LNCaP clone FGC (cell line): ENCODE results near the gene TMEM151A.

Experiments
- DNase-seq: peaks from one replicate; pipeline ENCODE4 v3.0.0-alpha.2; 2011; ENCODE audit warnings: low read depth
- H3K4me3 ChIP-seq: 2 replicates; pipeline ENCODE4 v1.5.1; 2011; ENCODE audit warnings: mild to moderate bottlenecking, low read depth, low read length, control low read depth
- TF ChIP-seq, protein P1 (sequence below): IDR thresholded peaks from 2 replicates; pipeline ENCODE4 v1.5.1; 2012; ENCODE audit warnings: mild to moderate bottlenecking; ENCODE audit not compliant: control insufficient read depth, insufficient read depth; ENCODE audit errors: extremely low read depth

TMEM151A gene

GRCh38 chr11:66262696-66263095, 29.0 kb upstream of the TMEM151A start:
- DNase-seq, result no peak
- no peak overlapping the region for H3K4me3 ChIP-seq
- TF ChIP-seq, protein P1, sequence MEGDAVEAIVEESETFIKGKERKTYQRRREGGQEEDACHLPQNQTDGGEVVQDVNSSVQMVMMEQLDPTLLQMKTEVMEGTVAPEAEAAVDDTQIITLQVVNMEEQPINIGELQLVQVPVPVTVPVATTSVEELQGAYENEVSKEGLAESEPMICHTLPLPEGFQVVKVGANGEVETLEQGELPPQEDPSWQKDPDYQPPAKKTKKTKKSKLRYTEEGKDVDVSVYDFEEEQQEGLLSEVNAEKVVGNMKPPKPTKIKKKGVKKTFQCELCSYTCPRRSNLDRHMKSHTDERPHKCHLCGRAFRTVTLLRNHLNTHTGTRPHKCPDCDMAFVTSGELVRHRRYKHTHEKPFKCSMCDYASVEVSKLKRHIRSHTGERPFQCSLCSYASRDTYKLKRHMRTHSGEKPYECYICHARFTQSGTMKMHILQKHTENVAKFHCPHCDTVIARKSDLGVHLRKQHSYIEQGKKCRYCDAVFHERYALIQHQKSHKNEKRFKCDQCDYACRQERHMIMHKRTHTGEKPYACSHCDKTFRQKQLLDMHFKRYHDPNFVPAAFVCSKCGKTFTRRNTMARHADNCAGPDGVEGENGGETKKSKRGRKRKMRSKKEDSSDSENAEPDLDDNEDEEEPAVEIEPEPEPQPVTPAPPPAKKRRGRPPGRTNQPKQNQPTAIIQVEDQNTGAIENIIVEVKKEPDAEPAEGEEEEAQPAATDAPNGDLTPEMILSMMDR, result no peak

DNA sequence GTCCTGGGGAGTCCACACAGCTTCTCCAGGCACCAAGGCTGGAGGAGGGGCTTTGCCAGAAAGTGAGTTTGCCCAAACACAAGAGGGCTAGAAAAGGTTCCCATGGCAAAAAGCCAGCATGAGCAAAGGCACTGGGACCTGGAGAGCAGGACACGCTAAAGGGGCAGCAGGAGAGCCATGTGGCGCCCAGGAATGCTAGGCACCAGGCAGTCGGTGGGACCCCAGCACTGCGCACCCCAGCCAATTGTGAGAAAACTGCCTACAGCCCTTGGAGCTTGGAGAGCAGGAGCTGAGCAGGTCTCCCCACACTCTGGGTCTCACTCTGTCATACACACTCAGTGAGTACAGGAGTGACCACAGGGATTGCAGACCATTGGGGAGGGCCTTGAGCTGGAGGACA, 28.5 kb upstream of the TMEM151A start:
- DNase-seq, result no peak
- no peak overlapping the region for H3K4me3 ChIP-seq
- TF ChIP-seq, protein P1, result no peak

- DNase-seq, result no peak
- no peak overlapping the region for H3K4me3 ChIP-seq
- TF ChIP-seq, protein P1, result no peak
Measured at GRCh38 chr11:66263785-66264184, 27.9 kb upstream of the TMEM151A start.

GRCh38 chr11:66264383-66264782, 27.3 kb upstream of the TMEM151A start:
- TF ChIP-seq, protein P1, result no peak
- H3K4me3 ChIP-seq, result no peak overlapping the region
- DNase-seq, result no peak

DNA sequence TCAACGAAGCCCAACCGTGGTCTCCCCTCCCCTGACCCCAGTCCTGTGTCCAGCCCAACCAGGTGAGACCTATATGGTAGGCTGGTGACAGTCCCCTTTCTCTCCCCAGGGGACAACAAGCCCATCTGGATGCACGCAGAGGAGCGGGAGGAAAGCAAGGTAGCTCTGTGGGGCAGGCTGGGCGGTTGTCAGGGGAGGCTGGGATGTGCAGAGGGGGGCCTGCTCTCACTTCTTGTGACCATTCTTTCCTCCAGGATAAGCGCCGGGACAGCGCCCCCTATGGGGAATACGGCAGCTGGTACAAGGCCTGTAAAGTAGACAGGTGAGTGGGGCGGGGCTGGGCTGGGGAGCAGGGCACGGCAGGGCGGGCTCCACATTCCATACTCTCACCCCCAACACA, 26.8 kb upstream of the TMEM151A start:
- H3K4me3 ChIP-seq, result no peak overlapping the region
- TF ChIP-seq, protein P1, result peak; percentile 32; the same call in 1 of the 2 replicates
- DNase-seq, result no peak

DNA sequence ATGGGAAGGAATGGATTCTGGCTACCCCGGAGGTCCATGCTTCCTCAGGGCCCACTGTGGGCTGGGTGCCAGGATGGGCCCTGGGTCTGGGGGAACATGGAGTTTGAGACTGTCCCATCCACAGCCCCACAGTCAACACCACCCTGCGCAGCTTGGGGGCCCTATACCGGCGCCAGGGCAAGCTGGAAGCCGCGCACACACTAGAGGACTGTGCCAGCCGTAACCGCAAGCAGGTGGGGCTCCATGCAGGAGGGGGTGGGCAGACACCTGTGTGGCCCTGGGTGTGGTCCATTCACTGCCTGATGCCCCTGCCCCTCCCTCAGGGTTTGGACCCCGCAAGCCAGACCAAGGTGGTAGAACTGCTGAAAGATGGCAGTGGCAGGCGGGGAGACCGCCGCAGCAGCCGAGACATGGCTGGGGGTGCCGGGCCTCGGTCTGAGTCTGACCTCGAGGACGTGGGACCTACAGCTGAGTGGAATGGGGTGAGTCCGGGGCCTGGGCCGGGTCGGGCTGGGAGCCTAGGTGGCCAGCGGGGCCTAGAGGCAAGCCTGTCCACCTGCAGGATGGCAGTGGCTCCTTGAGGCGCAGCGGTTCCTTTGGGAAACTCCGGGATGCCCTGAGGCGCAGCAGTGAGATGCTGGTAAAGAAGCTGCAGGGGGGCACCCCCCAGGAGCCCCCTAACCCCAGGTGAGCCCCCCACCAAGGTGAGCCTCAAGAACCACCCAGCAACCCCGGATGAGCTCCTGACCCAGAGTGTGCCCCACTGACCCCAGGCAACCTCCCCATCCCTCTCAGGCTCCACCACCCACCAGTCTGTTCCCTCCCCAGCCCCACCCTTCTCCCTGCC, 25.9 kb upstream of the TMEM151A start:
- TF ChIP-seq, protein P1, result no peak
- no peak for DNase-seq

More for the DNA sequence above, 25.9 kb upstream of the TMEM151A start:
- H3K4me3 ChIP-seq, result no peak overlapping the region
